ENCODE data around the gene OSBPL6.

OSBPL6 gene

GRCh38 chr2:178283341-178283918 is 89.1 kb downstream of the OSBPL6 start:
- DNase-seq = no peak
- in situ Hi-C loops (cut with HindIII; ENCODE audit: low pct_ligation_motif_present, low pct_unique_long_range_greater_than_20kb, low sequenced_read_pairs) = no loop called here

DNA sequence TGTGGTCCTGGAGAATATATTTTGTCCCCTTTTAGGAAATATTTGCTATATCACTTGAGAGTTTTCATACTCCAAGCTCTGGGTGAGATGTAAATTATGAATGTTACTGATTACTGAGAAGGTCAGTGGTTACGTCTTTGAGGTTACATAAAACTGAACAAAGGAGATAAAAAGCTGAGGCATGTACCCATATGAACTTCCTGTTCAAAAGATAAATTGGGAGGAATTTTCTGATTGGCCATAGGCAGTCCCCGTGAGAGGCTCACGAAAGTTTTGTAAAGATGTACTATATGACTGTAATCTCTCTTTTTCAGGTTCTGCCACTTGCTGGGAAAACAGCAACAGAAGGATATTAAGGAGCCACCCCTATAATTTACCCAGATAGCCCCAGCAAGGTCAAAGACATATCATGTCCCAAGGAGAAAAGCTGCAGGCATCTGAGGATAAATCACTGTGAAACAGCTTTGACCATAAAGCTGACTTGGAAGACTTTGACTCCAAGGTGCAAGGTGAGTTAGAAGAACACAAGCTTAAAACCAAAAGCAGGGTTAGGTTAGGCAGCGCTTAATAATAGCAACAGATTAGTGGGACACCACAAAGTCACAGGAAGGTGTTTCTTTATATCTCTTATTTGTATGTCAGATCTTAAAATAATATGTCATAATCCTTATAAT is 90.4 kb downstream of the OSBPL6 start:
- DNase-seq = no peak
- in situ Hi-C loops (cut with HindIII; ENCODE audit: low pct_ligation_motif_present, low pct_unique_long_range_greater_than_20kb, low sequenced_read_pairs) = no loop called here

DNA sequence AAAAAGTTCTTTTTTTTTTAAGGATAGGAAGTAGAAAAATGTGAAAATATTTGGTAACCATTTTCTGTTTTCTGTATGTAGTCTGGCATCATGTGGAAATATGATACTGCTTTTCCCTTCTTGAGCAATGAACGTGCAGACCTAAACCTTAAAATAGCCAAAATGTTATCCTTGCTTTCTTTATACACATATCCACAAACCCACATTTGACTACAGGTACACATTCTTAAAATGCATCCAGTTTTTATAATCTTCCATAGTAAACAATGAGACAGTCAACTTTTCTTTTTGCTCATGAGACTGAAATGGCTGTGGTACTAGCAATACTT is 90.9 kb downstream of the OSBPL6 start:
- DNase-seq = no peak

DNA sequence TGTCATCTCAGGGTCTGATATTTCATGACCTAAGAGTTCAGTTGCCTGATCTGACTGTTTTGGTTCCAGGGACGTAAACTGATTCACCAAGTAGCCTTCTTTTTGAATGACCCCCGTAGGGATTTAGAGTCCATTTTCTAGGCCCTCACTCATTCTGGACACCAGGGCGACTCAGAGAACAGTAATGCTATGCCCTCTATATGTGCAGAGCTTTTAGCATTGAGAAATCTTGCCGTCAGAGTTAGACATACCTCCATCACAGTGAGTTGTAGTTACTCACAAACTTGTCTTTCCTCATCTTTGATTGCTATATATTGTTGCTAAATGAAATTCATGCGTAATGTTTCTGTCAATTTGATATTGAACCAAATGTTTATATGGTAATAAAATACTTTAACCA is 92.3 kb downstream of the OSBPL6 start:
- no peak for DNase-seq
- in situ Hi-C loops (cut with HindIII; ENCODE audit: low pct_ligation_motif_present, low pct_unique_long_range_greater_than_20kb, low sequenced_read_pairs) = no loop called here

More for the DNA sequence above, 90.9 kb downstream of the OSBPL6 start:
- in situ Hi-C loops (cut with HindIII; ENCODE audit: low pct_ligation_motif_present, low pct_unique_long_range_greater_than_20kb, low sequenced_read_pairs) = no loop called here

DNA sequence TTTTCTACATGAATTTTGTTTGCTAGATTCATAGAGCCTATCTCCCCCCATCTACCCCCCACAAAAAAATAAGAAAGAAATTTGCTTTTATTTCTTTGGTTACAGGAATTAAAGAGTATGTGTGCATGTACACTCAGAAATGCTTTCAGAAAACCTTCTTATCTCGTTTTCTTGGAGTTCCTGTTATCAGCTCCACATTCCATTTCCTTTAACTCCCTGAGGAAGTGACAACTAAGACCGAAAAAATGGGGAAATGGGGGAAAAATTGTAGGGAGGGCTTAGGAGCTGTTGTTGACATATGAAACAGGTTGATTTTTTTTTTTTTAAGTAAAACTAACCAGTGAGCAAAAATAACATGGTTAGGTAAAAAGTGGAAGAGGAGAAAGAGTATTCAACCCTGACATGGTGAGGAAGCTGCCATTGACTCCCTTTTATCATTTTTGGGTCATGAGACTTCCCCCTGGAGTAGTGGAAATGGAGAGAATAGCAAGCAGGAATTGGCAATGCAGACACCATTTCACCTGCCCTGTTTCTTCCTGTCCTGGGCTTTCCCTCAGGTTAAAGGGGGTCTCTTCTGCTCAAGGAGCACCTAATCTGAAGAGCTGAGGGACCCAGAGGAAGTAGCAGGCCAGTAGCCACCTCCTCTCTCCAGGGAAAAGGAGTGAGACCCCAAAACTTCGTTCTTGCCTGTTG is 93.5 kb downstream of the OSBPL6 start:
- in situ Hi-C loops (cut with HindIII; ENCODE audit: low pct_ligation_motif_present, low pct_unique_long_range_greater_than_20kb, low sequenced_read_pairs) = no loop called here
- DNase-seq = no peak

DNA sequence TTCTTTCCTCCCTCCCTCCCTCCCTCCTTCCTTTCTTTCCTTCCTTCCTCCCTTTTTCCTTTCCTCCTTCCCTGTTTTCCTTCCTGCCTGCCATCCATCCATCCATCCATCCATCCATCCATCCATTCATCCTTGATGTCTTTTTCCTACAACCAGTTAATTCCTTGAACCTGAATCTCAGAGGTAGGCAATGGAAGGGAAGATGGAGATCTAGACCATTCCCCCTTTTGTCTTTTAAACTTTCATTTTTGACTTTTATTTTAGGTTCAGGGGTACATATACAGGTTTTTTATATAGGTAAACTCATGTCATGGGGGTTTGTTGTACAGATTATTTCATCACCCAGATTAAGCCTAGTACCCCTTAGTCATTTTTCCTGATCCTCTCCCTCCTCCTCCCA is 97.4 kb downstream of the OSBPL6 start:
- no peak for DNase-seq
- in situ Hi-C loops (cut with HindIII; ENCODE audit: low pct_ligation_motif_present, low pct_unique_long_range_greater_than_20kb, low sequenced_read_pairs) = no loop called here

- no peak for DNase-seq
- in situ Hi-C loops (cut with HindIII; ENCODE audit: low pct_ligation_motif_present, low pct_unique_long_range_greater_than_20kb, low sequenced_read_pairs) = no loop called here
Observed at GRCh38 chr2:178292586-178292985, 98.3 kb downstream of the OSBPL6 start.

DNA sequence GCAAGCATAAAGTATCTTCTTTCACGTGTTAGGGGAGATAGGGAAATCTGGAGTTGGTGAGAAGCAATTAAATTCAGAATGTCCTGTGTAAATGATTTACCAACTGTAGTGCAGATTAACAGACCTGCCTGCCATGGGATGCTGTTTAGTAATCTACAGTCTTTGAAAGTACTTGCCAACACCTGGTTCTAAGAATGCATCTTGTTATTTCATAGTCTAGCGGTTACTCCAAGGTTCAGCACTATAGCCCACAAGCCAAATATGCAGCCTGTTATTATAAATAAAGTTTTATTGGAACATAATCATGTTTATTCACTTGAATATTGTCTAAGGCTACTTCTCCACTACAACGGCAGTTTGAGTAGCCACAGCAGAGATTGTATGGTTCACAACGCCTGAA is 100.8 kb downstream of the OSBPL6 start:
- in situ Hi-C loops (cut with HindIII; ENCODE audit: low pct_ligation_motif_present, low pct_unique_long_range_greater_than_20kb, low sequenced_read_pairs) = no loop called here
- peak; percentile 43 for DNase-seq

DNA sequence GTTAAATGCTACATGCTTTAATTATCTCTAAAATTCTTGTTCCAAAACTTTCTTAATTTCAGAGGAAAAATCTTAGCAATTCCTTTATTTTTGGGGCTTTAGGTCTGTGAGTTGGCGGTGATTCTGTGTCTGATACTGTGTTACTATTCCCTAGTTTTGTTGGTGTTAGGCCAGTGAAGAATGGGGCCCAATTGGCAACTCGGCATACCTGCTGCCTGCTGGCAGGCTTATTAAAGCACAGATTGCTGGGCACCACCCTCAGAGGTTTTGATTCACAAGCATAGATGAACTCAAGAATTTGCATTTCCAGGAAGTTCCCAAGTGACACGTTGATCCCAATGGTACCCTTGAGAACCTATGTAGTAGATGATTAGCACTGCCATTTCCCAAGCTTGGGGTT is 101.6 kb downstream of the OSBPL6 start:
- in situ Hi-C loops (cut with HindIII; ENCODE audit: low pct_ligation_motif_present, low pct_unique_long_range_greater_than_20kb, low sequenced_read_pairs) = no loop called here
- no peak for DNase-seq

- in situ Hi-C loops (cut with HindIII; ENCODE audit: low pct_ligation_motif_present, low pct_unique_long_range_greater_than_20kb, low sequenced_read_pairs) = no loop called here
- DNase-seq = no peak
Observed at GRCh38 chr2:178296394-178297090, 102.2 kb downstream of the OSBPL6 start.

DNA sequence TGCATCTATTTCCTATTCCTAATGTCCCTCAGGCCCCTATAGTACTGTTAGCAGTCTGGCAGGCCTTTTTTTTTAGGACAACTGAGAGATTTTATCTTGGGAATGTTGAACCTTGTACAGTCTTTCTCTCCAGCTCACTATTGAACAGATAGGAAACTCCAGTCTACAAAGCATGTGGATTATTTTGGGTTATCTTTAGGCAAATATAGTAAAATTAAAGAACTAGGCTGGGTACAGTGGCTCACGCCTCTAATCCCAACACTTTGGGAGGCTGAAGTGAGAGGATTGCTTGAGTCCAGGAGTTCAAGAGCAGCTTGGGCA is 102.7 kb downstream of the OSBPL6 start:
- in situ Hi-C loops (cut with HindIII; ENCODE audit: low pct_ligation_motif_present, low pct_unique_long_range_greater_than_20kb, low sequenced_read_pairs) = no loop called here
- no peak for DNase-seq

DNA sequence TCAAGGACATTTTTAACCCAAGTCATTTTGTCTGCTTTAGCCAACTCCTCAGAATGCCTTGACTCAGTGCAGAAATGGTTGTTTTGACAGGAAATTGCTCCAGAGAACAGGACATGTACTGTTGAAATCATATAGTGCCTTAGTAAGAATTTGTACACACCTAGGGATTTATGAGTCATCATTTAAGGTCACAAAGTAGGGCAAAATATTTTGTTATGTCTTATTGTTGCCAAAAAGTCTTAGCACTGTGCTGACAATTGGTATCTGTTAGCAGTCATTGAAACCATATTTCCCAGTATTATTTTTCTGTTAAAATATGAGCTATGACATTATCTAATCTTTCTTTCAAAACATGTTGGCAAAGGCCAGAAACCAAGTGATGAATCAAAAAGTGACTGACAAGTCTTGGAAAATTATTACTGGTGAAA is 104.5 kb downstream of the OSBPL6 start:
- no peak for DNase-seq
- in situ Hi-C loops (cut with HindIII; ENCODE audit: low pct_ligation_motif_present, low pct_unique_long_range_greater_than_20kb, low sequenced_read_pairs) = no loop called here

DNA sequence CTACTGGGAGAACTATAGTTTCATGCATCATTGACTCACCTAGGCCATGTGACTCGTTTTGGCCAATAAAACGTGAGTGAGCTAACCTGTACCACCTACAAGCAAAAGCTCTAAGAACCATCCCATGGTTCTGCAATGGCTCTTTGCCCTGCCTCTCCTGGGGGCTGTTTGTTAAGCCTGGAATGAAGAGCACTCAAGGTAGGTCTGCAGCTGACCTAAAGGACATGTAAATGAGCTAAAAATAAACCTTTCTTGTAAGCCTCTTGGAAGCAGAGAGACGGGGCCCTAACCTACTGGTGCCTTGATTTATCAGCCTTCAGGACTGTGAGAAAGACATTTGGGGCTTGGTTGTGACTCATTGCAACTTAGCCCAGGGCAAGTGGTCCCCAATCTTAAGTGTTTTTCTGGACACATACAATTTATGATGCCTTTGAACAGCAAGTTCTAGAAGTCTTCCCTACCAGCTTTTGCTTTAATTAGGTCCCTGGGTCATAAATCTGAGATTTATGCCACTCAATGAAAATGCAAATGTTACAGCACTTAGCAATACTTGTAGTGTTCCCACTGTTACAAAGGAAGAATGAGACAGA is 107.4 kb downstream of the OSBPL6 start:
- DNase-seq = no peak
- in situ Hi-C loops (cut with HindIII; ENCODE audit: low pct_ligation_motif_present, low pct_unique_long_range_greater_than_20kb, low sequenced_read_pairs) = no loop called here

GRCh38 chr2:178304333-178304732 is 110.0 kb downstream of the OSBPL6 start:
- DNase-seq = no peak

DNA sequence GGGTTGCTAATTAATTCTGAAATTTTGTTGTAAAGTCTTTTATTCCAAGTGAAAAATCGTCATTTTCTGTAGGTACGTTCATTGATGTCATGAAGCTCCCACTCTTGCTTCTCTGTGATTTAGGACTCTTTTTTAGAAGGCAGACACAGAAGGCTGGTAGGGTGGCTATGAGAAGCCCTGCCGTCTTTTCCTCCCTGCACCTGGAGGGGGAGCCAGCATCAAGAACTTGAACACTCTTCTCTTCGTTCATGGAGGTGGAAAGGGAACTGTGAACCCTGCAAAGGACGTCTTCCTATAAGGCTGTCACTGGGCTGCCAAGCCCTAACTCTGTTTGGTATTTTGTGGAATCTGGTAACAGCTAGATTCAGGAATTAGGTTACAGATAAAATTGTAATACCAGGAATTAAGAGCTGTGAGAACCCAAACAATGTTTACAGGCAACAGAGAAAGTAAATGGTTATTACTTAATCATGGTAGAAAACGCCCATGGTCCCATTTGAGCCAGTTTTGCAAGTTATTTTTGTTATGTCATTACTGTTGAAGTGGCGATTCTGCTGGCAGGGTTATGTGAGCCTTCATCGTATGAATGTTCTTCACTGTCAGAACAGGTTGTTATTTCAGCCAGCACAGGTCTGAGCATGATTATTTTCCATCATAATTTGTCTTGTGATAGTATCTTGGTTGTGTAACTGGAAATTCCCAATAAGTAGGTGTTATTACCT is 112.2 kb downstream of the OSBPL6 start:
- DNase-seq = peak; percentile 62
- in situ Hi-C loops (cut with HindIII; ENCODE audit: low pct_ligation_motif_present, low pct_unique_long_range_greater_than_20kb, low sequenced_read_pairs) = no loop called here

More at GRCh38 chr2:178304333-178304732, 110.0 kb downstream of the OSBPL6 start:
- in situ Hi-C loops (cut with HindIII; ENCODE audit: low pct_ligation_motif_present, low pct_unique_long_range_greater_than_20kb, low sequenced_read_pairs) = no loop called here

- no peak for DNase-seq
- in situ Hi-C loops (cut with HindIII; ENCODE audit: low pct_ligation_motif_present, low pct_unique_long_range_greater_than_20kb, low sequenced_read_pairs) = no loop called here
Observed at GRCh38 chr2:178307650-178308049, 113.3 kb downstream of the OSBPL6 start.

DNA sequence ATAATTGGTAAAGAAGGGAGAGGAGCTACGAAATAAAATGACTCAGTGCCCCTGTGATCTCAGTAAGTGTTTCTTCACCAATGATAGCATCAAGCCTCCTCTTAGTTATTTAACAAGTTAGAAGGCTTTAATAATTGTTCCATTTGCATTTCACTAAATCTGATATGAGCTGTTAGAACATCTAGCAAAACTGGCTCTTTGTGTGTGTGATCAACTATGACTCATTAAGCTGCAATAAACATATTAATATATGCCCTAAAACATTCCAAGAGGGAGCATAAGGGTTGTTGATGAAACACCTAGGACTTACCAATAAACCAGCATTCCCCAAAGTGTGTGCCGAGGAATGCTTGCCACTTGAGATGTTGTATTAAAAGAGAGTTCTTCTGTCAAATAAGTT is 115.2 kb downstream of the OSBPL6 start:
- in situ Hi-C loops (cut with HindIII; ENCODE audit: low pct_ligation_motif_present, low pct_unique_long_range_greater_than_20kb, low sequenced_read_pairs) = no loop called here
- DNase-seq = no peak

DNA sequence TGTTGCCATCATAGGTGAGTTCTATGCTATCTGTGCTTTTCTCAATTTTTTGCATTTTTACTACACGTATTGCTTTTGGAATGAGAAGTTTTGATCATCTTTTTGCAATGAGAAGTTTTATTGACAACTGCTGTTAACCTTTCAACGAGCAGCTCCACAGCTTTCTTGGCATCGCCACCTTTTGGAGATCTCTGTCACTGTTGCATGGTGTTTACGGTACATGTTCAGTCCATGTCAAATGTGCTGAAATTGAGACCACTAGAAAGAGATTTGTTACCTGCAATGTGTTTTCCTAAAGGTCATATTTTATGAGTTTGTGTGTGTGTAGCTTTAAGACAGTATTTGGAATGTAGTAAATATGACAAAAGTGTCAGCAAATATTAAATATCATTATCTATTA is 120.8 kb downstream of the OSBPL6 start:
- no peak for DNase-seq
- in situ Hi-C loops (cut with HindIII; ENCODE audit: low pct_ligation_motif_present, low pct_unique_long_range_greater_than_20kb, low sequenced_read_pairs) = no loop called here

DNA sequence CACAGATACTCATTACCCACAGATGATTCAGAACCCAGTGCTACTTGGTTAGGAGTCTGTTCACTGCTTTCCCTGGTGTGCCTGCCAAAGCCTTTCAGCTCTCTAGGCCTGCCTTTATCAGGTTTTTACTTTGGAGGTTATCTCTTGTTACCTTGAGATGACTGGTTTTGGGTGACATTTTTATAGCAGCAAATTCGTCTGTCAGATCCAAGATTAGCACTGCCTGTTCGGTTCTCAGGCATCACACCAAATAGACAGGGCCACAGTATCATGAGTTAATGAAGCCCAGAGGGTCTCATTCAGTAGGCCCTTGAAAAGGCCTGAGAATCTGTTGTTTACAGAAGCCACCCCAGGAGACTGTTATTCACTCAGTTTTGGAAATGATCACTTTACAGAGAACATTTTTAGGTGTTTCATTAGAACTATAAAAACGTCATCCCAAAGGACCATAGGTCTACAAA is 121.2 kb downstream of the OSBPL6 start:
- DNase-seq = no peak
- in situ Hi-C loops (cut with HindIII; ENCODE audit: low pct_ligation_motif_present, low pct_unique_long_range_greater_than_20kb, low sequenced_read_pairs) = no loop called here

Measured in ACHN (cell line).